GM19351 (cell line): Measurements from ENCODE around the gene SMKR1.
"Not testable (repeated sequence)": the region's sequence is repeated elsewhere in the genome, so short reads cannot be mapped to it uniquely, and the experiment has no call there.

Experiments used
- ATAC-seq: cut with Tn5 transposase; IDR thresholded peaks from one replicate; pipeline ENCODE4 v1.9.1; 2021; ENCODE audit warnings: mild to moderate bottlenecking, moderate library complexity; ENCODE audit not compliant: unreplicated experiment

SMKR1 gene

DNA sequence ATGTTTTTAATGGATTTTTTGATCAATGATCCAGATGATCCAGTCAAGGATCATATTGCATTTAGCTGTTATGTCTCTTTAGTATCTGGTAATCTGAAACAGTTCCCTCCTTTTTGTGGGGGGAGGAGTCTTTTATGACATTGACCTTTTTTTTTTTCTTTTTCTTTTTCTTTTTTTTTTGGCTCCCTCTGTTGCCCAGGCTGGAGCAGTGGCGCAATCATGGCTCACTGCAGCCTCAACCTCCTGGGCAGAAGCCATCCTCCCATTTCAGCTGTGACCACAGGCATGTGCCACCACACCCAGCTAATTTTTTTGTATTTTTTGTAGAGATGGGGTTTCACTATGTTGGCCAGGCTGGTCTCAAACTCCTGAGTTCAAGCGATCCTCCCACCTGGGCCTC lies 22.1 kb downstream of the SMKR1 start:
- ATAC-seq: not testable (repeated sequence)

DNA sequence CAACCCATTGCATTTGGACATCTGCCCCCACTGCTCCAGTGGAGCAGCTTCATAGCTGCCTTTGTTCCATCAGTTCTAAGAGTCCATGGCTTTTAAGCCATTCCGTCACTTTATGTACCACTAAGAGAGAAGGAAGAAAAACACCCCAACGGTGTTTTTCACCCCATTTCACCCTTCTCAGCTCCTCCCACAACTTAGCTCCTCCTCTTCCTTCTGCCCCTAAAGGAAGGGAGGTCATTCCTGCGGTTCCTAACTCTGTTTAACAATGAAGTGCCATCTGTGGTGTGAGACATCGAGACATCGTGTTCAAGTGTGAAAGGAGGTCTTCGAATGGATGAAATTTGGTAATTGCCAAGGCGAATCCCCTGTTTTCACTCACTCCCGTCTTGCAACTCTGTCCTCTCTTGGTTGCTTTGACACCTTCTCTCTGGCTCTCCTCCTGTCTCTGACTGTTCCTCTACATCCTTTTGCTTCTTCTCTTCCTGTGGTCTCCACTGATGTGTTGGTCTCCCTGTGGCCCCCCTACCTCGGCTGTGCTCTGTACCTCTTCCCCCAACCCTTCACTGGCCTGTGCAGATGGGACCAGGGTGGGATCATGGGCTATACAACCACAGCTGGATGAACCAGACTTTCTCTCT lies 23.0 kb downstream of the SMKR1 start:
- no peak for ATAC-seq

DNA sequence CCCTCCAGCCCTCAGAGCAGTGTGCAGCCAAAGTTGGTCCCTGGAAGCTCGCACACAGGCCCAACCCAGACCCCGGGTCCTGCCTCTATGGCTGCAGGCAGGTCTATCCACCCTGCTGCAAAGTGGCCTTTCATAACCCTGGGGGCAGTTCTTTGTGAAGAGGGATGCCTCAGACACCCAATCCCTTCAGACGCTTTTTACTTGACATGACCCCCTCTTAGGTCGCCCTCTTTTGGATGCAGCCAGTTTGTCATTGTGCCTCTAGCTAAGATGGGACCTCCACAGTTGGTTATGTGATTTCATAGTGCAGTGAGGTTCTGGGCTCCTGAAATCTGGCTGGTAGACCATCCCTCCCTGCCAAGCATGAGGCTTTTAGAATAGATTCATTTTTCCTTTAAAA lies 27.3 kb downstream of the SMKR1 start:
- no peak for ATAC-seq

DNA sequence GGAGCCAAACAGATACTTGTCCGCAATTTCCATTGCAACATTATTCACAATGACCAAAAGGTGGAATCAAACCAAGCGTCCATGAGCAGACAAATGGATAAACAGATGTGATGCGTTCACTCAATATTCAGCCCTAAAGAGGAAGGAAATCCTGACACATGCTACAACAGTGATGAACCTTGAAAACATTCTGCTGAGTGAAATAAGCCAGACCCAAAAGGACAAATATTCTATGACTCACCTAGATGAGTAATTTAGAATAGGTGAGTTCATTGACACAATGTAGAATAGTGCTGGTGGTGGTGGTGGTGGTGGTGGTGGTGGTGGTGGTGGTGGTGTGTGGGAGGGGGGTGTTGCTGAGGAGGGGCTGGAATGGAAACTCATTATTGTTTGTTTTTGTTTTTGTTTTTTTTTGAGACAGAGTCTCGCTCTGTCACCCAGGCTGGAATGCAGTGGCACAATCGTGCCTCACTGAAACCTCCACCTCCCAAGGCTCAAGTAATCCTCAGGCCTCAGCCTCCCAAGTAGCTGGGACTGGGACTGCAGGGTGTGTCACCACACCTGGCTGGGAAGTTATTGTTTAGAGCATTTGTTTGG lies 28.6 kb downstream of the SMKR1 start:
- ATAC-seq: no peak

DNA sequence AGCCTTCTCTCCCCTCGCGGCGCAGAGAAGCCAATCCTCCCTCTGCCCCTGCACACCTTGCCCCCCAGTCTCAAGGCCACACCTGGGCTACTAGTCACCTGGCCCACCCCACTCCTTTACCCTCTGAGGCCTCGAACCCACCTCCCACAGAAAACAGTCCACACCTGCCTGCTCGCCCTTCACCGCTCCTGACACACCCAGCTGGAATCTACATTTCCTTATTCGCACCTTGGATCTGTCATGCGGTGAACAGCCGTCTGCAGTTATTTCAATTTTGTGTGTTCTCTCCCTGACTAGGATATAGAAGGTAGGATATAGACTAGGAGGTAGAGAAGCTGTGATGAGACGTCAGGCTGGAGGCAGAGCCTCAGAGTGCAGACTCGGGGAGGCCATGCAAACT lies 29.4 kb downstream of the SMKR1 start:
- no peak for ATAC-seq

DNA sequence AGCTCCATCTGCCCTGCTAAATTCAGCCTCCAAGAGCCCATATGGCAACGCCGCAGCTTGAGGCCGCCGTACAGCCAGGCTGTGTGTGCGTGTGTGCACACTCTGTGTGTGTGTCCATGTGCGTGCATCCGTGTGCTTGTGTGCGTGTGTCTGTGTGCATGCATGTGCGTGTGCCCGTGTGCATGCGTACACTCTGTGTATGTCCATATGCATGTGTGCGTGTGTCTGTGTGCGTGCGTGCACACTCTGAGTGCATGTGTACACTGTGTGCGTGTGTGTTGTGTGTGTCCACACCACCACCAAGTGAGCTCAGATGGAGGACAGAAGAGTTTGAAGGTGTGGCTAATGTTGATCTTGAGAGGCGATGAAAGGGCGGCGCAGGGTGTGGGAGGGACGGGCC lies 30.0 kb downstream of the SMKR1 start:
- no peak for ATAC-seq

DNA sequence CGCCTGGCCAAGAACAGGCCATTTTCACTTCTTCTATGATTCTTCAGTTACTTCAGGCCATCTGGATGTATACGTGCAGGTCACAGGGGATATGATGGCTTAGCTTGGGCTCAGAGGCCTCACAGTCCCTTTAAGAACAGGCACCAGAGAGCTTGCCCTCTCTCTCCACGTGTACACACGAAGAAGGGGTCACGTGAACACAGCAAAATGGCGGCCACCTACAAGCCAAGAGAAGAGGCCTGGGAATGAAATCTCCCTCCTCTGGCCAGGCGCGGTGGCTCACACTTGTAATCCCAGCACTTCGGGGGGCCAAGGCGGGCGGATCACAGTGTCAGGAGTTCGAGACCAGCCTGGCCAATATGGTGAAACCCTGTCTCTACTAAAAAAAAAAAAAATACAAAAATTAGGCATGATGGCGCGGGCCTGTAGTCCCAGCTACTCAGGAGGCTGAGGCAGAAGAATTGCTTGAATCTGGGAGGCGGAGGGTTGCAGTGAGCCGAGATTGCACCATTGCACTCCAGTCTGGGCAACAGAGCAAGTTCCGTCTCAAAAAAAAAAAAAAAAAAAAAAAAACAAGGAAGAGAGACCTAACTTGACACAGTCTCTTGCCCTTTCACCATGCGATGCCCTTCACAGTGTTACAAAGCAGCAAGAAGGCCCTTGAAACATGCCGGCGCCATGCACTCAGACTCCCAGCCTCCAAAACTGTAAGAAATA lies 32.4 kb downstream of the SMKR1 start:
- ATAC-seq: not testable (repeated sequence)

DNA sequence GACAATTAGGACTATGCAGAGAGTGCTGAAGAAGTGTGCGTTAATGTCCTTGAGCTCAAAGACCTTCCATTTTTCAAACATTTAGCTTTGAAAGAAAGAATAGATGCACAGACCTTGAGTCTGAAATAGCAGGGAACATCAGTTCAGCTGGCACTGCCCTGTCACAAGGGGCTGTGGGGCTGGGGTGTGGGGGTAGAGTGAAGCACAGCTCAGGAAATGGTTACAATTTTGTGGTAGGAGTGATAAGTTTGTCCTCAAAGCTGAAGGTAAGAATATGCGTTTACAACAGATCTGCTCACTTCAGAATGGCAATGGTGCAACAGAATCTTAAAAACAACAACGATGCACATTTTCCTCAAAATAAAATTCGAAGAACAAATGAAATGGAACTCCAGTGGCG lies 33.6 kb downstream of the SMKR1 start:
- no peak for ATAC-seq

DNA sequence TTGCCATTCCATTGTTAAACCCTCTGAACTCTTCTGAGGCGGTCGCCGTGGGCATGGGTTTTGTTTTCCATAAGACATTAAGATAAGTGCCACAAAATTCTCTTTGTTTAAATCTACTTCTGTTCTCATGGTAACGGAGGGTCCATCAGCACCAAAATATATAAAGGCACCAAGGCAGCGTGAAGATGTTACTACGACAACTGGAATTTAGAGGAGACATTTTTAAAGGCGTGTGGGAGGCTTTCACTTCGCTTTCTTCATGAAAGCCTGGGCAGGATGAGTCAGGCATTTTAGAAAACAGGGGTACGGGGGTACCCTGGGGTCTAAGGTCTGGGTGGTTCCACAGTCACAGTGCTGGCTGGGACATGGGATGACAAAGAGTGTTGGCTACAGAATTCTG lies 34.0 kb downstream of the SMKR1 start:
- ATAC-seq: no peak

DNA sequence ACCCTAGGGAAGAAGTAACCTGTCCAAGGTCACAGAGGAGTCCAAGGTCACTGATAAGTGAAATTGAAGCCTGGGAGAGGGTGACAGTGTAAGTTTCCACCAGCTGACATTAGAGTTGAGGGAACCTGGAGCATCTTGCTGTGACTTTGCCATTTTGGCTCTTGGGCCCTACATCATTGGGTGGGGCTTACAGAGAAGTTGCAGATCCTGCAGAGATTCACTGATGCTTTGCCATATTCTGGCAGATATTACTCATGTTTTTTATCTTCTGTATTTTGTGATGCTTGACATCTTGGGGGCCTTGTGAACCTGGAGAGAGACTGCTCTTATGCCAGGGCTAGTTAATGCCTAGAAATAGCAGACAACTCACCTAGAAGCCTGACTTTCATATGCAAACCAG lies 36.5 kb downstream of the SMKR1 start:
- ATAC-seq: no peak

DNA sequence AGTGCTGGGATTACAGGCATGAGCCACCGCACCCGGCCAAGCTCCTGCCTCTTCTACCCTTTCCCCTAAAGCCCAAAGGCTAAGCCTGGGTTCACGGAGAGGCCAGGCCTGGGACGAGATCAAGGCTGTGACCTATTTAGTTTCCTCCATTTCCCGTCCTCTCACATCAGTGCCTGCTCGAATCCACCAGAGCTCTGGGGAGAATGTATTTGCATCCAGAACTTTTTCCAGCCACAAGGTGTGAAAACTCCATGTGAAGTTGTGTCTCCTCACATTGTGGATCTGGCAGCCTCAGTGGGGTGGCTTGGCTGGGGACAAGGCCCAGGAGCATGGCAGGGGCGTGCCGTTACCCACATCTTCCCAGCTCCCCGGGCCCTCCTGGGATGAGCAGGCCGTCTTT lies 38.0 kb downstream of the SMKR1 start:
- ATAC-seq: no peak

DNA sequence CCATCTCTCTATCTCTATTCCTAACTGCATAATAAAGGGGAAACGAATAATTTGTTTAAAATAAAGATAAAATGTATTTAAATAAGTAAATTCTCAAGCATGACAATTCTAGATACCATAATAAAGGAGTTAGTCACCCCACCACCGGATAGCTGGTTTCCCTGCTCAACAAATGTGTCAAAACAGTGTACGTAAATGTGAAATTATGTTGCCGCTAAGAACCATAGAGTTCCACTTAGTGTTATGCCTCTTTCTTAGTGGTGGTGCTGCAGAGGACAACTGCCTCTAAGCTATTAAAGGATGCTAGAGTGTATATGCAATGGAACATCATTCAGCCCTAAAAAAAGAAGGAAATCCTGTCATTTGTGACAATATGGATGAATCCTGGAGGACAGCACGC lies 42.4 kb downstream of the SMKR1 start:
- ATAC-seq: no peak

DNA sequence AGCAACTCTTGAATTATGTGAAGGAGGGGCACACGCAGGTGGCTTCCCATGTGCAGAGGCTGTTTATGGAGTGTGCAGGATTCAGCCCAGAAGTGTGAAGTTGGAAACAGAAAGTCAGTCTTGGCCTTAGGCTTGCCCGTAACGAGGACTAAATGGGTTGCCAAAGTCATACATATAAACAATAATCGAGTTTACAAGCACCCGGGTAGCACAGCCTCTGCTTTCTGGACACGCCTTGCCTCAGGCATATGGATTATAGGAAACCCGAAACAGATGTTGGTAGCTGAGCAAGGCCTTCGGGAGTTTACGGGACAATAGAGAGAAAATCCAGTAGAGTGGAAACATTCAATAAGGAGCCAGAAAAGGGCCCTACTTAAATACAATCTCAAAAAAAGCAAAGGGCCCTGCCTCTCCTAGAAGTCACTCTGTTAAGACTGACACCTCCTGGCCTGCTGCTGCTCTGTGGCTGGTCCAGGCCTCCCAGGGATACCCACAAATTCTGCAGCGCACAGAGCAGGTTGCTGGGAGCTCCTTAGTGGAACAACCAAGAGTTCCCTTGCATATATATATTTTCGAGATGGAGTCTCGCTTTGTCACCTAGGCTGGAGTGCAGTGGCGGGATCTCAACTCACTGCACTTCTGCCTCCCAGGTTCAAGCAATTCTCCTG lies 48.5 kb downstream of the SMKR1 start:
- ATAC-seq: no peak

DNA sequence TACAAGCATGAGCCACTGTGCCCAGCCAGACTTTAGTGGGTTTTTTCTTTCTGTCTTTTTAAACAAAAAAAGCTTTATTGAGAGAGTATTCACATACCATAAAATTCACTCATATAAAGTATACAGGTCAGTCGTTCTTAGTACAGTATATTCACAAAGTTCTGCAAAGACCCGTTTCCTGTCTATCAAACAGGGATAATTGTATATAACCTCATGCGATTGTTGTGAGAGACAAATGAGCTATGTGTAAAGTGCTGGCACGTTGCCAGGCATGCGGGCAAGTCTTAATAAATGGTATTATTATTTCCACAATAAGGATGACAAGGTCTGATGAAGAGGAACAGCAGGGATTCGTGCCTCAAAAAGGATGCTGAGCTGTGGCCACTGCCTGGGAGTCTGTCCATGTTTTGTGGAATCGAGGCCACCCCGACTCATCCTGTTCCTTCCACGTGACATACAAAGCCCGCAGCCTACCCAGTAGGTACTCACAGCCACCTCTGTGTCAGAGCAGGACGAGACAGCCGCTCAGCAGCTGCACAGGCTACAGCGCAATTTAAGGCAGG lies 51.6 kb downstream of the SMKR1 start:
- no peak for ATAC-seq

DNA sequence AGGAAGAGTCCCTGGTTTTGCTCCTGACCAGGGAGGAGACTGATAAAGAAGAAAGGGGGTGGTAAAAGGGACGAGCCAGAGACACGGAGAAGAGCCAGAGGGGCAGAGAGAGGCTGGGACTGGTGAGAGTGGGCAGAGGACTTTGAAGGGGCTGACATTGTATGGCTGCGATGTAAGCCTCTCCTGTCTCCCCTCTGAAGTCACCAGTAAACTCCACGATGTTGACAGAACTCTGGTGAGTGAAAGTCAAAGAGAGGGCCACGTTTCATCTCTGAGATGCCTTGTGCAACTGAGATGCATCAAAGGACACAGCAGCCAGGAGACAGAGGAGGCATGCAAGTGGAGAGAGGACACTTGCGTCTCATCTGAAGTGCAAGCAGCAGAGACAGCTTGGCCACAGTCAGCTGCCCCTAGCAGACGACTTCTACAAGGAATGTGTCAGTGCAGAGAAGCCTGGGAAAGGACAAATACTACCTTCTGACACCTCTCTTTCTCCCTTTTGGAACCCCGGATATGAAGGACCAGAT lies 54.3 kb downstream of the SMKR1 start:
- ATAC-seq: no peak

DNA sequence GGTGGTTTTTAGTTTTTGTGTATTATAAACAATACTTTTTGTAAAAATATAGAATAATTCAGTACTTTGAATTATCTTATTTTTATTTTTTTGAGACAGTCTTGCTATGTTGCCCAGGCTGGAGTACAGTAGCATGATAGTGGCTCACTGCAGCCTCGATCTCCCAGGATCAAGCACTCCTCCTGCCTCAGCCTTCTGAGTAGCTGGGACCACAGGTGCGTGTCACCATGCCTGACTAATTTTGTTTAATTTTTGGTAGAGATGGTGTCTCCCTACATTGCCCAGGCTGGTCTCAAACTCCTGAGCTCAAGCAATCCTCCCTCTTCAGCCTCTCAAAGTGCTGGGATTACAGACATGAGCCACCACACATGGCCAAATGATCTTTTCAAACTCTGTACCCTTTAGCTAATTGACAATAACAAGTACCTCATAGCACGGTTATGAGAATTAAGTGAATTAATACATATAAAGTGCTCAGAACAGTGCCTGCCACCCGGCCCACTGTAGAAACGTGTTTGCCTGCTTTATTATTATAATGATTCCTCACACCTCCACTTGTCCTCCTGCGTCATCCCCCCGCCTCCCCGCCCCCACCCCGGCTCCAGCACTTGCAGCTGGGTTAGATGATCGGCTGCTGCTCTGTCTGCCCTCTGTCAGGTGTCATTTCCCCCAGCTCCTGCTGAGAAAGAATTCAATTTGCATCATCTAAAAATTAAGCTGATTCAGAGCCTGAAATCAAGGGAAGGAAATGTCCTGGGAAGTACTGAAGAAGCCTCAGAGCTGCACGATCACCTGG lies 55.6 kb downstream of the SMKR1 start:
- ATAC-seq: no peak

DNA sequence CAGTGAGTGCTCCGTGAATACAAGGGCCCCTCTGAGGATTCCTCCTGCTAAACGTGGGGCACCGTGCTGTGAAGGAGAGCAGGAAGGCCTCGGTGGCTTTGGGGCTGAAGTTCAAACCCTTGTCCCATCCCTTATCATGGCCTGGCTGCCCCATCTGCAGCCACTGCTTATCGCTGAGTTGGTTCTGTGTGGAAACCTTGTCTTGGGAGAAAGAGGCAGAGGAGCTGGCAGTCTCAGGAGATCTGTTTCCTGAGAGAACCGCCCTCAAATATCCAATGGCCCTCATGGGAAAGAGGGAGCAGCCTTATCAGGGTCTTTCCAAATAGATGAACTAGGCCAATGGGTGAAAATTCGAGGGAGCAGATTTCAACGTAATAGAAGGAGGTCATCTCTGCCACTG lies 57.2 kb downstream of the SMKR1 start:
- no peak for ATAC-seq

DNA sequence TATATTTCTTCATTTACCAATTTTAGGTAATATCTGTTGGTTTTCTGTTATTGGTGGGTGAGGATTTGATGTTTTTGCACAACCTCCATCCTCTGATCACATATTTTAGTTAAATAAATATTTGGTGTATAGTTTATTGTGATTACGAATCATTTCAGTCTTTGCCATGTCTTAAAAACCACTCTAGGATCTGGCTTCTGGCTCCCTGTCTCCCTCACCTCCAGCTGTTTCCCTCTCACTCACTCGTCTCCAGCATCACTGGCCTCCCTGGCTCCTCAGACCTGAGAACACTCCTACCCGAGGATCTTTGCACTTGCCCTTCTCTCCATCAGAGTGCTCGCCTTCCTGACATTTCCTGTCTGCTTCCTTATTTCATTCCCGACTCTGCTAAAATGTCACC lies 58.5 kb downstream of the SMKR1 start:
- ATAC-seq: no peak

DNA sequence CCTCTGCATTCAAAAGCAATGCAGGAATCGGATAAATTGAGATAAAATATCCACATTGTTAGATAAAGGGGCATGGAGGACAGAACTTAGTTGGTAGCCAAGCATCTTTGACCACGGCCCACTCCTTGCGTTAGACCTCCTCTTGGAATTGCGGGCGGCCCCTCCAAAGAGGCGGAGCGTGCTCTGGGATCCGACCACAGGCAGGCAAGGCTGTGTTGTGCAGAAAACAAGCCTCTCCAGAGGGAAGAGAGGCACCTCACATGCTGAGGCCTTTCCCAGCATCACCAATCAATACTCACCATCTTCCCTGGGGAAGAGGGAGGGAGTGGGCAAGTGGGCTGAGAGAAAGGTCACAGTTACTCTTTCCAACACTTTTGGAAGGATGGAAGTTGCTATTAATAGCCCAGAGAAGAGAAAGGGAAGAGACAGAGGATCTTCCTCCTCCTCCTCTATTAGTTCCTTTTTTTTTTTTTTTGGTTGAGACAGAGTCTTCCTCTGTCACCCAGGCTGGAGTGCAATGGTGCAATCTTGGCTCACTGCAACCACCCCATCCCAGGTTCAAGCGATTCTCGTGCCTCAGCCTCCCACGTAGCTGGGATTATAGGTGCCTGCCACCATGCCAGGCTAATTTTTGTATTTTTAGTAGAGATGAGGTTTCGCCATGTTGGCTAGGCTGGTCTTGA lies 59.5 kb downstream of the SMKR1 start:
- no peak for ATAC-seq
